HG03354 (cell line): ENCODE measurements around the gene AKR1D1.
A peak's percentile ranks its signal among the peaks of the same experiment; 100 is the strongest.

Experiments used
- ATAC-seq: cut with Tn5 transposase; IDR thresholded peaks from one replicate; pipeline ENCODE4 v1.9.1; 2021; ENCODE audit warnings: mild to moderate bottlenecking; ENCODE audit not compliant: unreplicated experiment, poor library complexity, severe bottlenecking

AKR1D1 gene

DNA sequence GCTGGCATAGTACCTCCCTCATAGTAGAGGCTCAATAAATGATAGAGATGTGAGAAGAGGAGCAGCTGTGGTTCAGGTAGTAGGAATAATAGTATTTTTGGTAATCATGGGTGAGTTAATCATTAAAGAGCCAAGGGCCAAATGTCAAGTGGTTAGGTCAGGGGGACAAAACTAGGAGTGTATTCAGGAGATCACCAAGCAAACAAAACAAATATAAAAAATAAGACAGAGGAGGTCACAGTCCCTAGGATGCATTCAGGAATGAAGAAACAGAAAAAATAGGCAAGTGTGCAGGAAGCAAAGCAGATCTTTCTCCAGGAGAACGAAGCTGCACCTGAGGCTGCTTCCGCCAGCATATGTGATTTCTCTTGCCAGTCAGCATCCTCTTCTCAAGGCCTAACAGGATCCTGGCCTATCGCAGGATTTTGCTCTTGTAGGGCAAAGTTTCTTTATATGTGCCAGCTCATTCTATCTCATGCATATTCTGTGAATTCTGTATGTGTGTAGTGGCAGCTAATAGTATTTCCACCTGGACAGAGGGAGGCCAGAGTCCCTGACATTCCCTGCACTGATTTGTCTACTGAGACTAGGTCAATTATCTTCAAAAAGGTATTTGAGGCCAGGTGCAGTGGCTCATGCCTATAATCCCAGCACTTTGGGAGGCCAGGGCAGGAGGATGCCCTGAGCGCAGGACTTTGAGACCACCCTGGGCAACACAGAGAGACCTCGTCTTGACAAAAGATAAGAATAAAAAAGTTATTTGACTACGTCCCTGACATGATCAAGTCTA, 82.7 kb downstream of the AKR1D1 start:
- ATAC-seq = no peak

DNA sequence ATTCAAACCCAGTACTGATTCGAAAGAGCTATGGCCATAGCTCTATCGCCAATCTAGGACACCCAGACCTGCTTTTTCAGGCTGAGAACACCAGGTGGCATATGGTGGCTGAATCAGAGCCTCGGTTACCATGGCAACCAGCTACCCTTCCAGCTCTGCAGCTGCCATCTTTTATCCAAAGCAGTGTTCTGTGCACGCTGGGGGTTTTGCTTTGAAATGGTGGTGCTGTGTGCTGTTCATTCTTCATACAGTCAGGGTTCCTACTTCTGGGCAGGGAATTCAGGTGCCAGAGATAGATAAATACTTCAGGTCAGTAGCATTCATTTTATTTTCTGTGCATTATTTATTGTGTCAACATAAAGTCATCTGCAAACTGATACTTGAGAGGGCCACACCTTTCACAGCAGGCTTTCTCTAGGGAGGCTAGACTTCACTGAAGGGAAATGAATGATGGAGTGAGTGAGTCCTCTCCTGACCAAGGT, 85.4 kb downstream of the AKR1D1 start:
- ATAC-seq = peak; percentile 100

DNA sequence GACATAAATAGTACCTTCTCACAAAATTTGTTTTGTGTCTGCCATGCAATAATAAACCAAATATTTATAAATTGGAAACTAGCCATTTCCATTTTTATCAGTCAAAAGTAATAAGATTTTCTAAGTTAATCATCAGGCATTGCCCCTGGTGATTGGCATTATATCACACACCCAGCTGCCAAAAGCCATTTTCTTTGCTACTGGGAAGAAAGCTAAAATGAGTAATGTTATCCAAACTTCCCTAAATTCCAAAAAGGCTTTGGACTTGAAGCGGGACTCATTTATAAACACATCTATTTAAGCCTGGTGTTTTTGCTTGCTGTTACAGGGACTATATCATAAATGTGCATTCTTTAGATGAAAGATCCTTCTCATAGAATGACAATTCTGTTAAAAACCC, 86.0 kb downstream of the AKR1D1 start:
- ATAC-seq = no peak

DNA sequence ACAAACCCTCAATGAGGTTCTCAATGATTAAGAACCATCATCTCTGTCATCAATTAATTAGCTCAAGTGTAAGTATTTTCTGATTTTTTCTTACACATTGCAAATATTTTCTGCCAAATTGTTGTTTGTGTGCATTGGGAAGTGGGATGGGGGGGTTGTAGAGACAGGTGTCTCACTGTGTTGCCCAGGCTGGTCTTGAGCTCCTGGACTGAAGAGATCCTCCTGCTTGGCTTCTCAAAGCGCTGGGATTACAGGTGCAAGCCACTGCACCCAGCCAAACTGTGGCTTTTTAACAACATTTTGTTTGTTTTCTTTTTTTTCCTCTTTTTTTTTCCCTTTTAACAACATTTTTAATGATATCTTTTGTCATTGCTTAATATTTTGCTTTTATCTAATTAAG, 87.5 kb downstream of the AKR1D1 start:
- ATAC-seq = no peak

DNA sequence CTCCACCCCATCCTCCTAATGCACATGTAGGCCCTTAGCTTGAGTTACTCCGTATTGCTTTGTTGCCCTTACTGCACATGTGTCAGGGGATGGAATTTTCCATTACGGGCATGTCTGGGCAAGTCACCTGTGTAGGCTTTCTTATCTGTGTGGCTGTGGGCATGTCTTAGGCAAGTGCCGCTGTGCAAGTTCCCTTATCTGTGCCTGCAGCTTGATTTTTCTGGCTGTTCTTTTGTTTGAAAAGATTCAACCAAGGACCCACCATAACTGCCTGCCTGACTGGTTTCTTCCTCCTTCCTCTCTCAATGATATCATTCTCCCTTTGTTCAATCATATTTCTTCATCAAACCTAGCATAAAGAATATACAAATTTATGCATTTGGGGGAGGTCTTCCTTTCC, 88.5 kb downstream of the AKR1D1 start:
- ATAC-seq = no peak

DNA sequence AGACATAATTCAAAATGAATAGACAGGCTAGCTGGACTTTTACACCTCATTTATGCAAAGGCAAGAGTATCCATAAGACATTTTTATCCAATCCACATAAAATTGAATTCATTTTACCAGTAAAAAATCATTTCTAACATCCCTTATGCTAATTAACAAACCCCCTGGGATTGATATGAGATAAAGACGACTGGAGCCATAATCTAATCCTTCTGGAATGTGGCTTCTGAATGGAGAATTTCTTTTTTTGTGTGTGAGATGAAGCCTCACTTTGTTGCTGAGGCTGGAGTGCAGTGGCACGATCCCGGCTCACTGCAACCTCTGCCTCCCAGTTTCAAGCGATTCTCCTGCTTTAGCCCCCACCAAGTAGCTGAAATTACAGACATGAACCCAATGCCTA, 90.4 kb downstream of the AKR1D1 start:
- no peak for ATAC-seq

DNA sequence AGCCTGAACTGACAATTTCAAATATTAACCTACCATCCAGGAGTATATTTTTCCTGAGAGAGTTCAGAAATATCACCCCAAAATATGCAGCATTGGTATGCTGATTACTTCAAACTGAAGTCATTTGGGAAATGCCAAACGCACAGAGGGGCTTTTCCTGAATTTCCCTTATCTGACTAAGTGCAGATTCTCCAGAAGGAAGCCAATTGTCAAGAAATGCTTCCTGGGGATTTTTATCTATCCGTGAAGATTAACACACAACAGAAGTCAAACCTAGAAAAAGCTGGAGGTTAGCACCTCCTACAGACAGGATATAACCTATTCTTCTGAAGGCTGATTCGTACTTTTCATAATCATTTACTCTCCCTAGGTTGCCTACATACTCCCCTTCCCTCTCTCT, 91.0 kb downstream of the AKR1D1 start:
- ATAC-seq = no peak

DNA sequence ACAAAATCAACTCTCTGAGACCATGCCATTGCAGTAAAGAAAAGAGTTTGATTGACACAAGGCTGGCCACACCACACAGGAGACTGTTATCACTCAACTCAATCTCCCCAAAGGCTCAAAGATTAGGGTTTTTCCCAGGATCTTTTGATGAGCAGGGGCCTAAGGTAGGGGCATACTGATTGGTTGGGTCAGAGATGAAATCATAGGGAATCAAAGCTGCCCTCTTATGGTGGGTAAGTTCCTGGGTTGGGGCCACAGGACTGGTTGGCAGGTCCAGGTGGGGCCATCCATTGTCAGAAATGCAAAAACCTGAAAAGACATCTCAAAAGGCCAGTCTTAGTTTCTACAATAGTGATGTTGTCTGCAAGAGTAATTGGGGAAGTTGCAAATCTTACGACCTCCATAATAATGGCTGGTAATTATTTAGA, 91.6 kb downstream of the AKR1D1 start:
- no peak for ATAC-seq
